T-helper 2 cell treated with Interferon-gamma antibody and Interleukin-4, amounts not matched to agents 100 ng/mL and 5 ng/mL, for 36 hours (primary cell): Measurements from ENCODE around the gene ART3. TPM values are rescaled to one million over a fixed set of nuclear protein-coding genes. Genes with fewer than 3 reads are reported as not detected.
"Not testable (repeated sequence)": the region's sequence is repeated elsewhere in the genome, so short reads cannot be mapped to it uniquely, and the experiment has no call there.

Source experiments
- intact Hi-C: fragments of 100-400 bp; cut with micrococcal nuclease; formaldehyde crosslinking; loops from one replicate; pipeline ENCODE4 v1.15.1; 2023
- total RNA-seq: library from RNA; stranded (reverse); gene quantifications from 2 replicates; pipeline ENCODE4 v1.2.3, GENCODE V29; 2022

ART3 gene
- total RNA-seq = 0.16 TPM in 1 of 2 replicates, not detected in the other

GRCh38 chr4:76074468-76074867, at the start of gene ART3:
Gene ART3, plus strand, starts transcription at chr4:76074709. Its CDS starts 1,181 bp downstream, at chr4:76075890.
- intact Hi-C loops = no loop called here

- intact Hi-C loops = loop anchor here (2.0 kb wide), 1 partner anchor 26 kb away; no protein-coding TSS in a partner anchor
Measured at GRCh38 chr4:76028350-76028765, 46.2 kb upstream of the ART3 start.

- intact Hi-C loops = loop anchor here (2.0 kb wide), 1 partner anchor 26 kb away; no protein-coding TSS in a partner anchor
Measured at GRCh38 chr4:76029300-76029699, 45.2 kb upstream of the ART3 start.

GRCh38 chr4:76035141-76035540, 39.4 kb upstream of the ART3 start:
- intact Hi-C loops = no loop called here

GRCh38 chr4:76035799-76036380, 38.6 kb upstream of the ART3 start, which contains the start of gene CXCL11:
Gene CXCL11, minus strand, starts transcription at chr4:76036070. Its CDS starts 83 bp downstream, at chr4:76035987.
- intact Hi-C loops = no loop called here

- intact Hi-C loops = no loop called here
Measured at GRCh38 chr4:76036855-76037254, 37.7 kb upstream of the ART3 start.

GRCh38 chr4:76042241-76042998, 32.1 kb upstream of the ART3 start:
- intact Hi-C loops = not testable (repeated sequence)

GRCh38 chr4:76043306-76043705, 31.2 kb upstream of the ART3 start:
- intact Hi-C loops = not testable (repeated sequence)

GRCh38 chr4:76044686-76045085, 29.8 kb upstream of the ART3 start:
- intact Hi-C loops = not testable (repeated sequence)

- intact Hi-C loops = loop anchor here (10.0 kb wide), 1 partner anchor 935 kb away; no protein-coding TSS in a partner anchor
Measured at GRCh38 chr4:76049860-76050416, 24.6 kb upstream of the ART3 start.

- intact Hi-C loops = loop anchor here (10.0 kb wide), 1 partner anchor 934 kb away; no protein-coding TSS in a partner anchor
Measured at GRCh38 chr4:76050560-76051050, 23.9 kb upstream of the ART3 start.

- intact Hi-C loops = loop anchor here (2.0 to 10.0 kb wide), 2 partner anchors 25 to 931 kb away; no protein-coding TSS in a partner anchor
Measured at GRCh38 chr4:76053730-76054129, 20.8 kb upstream of the ART3 start.

GRCh38 chr4:76055016-76055415, 19.5 kb upstream of the ART3 start:
- intact Hi-C loops = loop anchor here (2.0 to 10.0 kb wide), 2 partner anchors 26 to 930 kb away; no protein-coding TSS in a partner anchor

- intact Hi-C loops = loop anchor here (2.0 to 10.0 kb wide), 2 partner anchors 27 to 929 kb away; no protein-coding TSS in a partner anchor
Measured at GRCh38 chr4:76055421-76055820, 19.1 kb upstream of the ART3 start.

GRCh38 chr4:76058302-76058701, 16.2 kb upstream of the ART3 start:
- intact Hi-C loops = loop anchor here (10.0 kb wide), 1 partner anchor 926 kb away; no protein-coding TSS in a partner anchor

GRCh38 chr4:76058888-76059426, 15.6 kb upstream of the ART3 start:
- intact Hi-C loops = loop anchor here (1.0 to 10.0 kb wide), 2 partner anchors 35 to 926 kb away; no protein-coding TSS in a partner anchor

GRCh38 chr4:76059750-76060149, 14.8 kb upstream of the ART3 start:
- intact Hi-C loops = loop anchor here (1.0 to 10.0 kb wide), 2 partner anchors 35 to 925 kb away; no protein-coding TSS in a partner anchor

- intact Hi-C loops = no loop called here
Measured at GRCh38 chr4:76060506-76060905, 14.0 kb upstream of the ART3 start.

- intact Hi-C loops = no loop called here
Measured at GRCh38 chr4:76061421-76061820, 13.1 kb upstream of the ART3 start.

GRCh38 chr4:76061982-76062381, 12.5 kb upstream of the ART3 start:
- intact Hi-C loops = no loop called here

- intact Hi-C loops = no loop called here
Measured at GRCh38 chr4:76066546-76066945, 8.0 kb upstream of the ART3 start.
